WERI-Rb-1 (cell line): ENCODE results near the gene WBP1L.
"Not testable (repeated sequence)": the region's sequence is repeated elsewhere in the genome, so short reads cannot be mapped to it uniquely, and the experiment has no call there.

Experiments used
- DNase-seq: peaks from one replicate; pipeline ENCODE4 v3.0.0-alpha.2; 2020
- H3K27ac ChIP-seq: fragments of 250-450 bp; sonication (Bioruptor Pico); 2 replicates; pipeline ENCODE4 v1.5.1; 2020; ENCODE audit warnings: mild to moderate bottlenecking, moderate library complexity
- H3K27me3 ChIP-seq: fragments of 250-450 bp; sonication (Bioruptor Pico); 2 replicates; pipeline ENCODE4 v1.5.1; 2021; ENCODE audit warnings: mild to moderate bottlenecking, low read depth, moderate library complexity; ENCODE audit not compliant: insufficient read depth, severe bottlenecking
- H3K36me3 ChIP-seq: fragments of 250-450 bp; sonication (Bioruptor Pico); 2 replicates; pipeline ENCODE4 v1.5.1; 2020; ENCODE audit warnings: mild to moderate bottlenecking, moderate library complexity
- H3K4me3 ChIP-seq: 2 replicates; pipeline ENCODE4 v1.5.1; 2011; ENCODE audit warnings: low read depth, mild to moderate bottlenecking, control low read depth, low read length
- H3K9me3 ChIP-seq: fragments of 250-450 bp; sonication (Bioruptor Pico); 2 replicates; pipeline ENCODE4 v1.5.1; 2021; ENCODE audit warnings: mild to moderate bottlenecking, moderate library complexity; ENCODE audit not compliant: severe bottlenecking
- TF ChIP-seq, protein P1 (sequence below): IDR thresholded peaks from 2 replicates; pipeline ENCODE4 v1.5.1; 2011; ENCODE audit warnings: low read depth, mild to moderate bottlenecking, control low read depth, inconsistent platforms, low read length

The WBP1L gene

DNA sequence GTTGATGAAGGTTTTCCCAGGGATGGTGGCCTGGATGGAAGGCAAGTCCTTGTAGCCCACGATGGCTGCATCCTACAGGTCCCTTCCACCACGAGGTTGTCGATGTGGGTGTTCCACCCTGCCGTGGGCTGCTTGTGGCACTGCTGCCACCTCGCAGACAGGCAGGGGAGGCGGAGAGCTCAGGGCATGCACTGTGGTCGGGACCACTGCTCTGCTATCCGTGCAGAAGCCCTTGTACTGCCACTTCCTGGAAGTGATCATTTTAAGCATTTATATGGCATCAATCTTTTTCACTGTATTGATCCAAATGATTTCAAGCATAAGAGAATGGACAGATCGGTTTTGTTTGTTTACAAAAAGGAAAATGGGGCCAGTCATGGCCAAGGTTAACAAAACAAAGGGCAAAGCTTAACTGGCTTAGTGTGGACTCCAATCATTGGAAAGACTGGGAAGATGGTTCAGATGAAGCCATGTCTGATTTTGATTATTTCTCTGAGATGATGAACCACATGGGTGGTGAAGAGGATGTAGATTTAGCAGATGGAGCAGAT lies 101.7 kb downstream of the WBP1L start:
- H3K36me3 ChIP-seq: no peaks in the 10 kb centered on the region
- H3K9me3 ChIP-seq: peaks cover 4% of the 10 kb centered on the region
- DNase-seq: no peak
- H3K4me3 ChIP-seq: no peak overlapping the region
- no peaks in the 10 kb centered on the region for H3K27me3 ChIP-seq
- TF ChIP-seq, protein P1, sequence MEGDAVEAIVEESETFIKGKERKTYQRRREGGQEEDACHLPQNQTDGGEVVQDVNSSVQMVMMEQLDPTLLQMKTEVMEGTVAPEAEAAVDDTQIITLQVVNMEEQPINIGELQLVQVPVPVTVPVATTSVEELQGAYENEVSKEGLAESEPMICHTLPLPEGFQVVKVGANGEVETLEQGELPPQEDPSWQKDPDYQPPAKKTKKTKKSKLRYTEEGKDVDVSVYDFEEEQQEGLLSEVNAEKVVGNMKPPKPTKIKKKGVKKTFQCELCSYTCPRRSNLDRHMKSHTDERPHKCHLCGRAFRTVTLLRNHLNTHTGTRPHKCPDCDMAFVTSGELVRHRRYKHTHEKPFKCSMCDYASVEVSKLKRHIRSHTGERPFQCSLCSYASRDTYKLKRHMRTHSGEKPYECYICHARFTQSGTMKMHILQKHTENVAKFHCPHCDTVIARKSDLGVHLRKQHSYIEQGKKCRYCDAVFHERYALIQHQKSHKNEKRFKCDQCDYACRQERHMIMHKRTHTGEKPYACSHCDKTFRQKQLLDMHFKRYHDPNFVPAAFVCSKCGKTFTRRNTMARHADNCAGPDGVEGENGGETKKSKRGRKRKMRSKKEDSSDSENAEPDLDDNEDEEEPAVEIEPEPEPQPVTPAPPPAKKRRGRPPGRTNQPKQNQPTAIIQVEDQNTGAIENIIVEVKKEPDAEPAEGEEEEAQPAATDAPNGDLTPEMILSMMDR: no peak
- no peak overlapping the region for H3K27ac ChIP-seq

DNA sequence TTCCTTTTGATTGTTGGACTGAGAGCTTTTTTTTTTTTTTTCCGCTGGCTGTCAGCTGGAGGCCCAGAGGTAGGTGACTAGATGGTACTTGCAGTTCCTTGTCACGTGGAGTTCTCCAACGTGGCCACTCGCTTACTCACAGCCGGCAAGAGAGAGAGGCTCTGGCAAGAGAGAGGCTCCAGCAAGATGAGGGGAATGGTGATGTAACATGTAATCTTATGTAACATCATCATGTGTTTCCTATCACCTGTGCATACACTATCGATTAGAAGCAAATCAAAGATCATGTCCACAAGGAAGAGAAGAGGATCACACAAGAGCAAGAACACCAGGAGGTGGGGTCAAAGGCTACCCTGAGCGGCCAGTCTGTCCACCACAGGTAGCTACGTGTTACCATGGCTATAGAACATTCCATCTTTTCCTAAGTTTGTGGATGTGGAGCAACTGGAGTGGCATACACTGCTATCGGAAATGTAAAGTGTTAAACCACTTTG lies 106.3 kb downstream of the WBP1L start:
- H3K27me3 ChIP-seq: no peaks in the 10 kb centered on the region
- H3K27ac ChIP-seq: no peak overlapping the region
- no peak for DNase-seq
- H3K4me3 ChIP-seq: no peak overlapping the region
- no peaks in the 10 kb centered on the region for H3K36me3 ChIP-seq
- H3K9me3 ChIP-seq: no peaks in the 10 kb centered on the region
- TF ChIP-seq, protein P1: no peak

DNA sequence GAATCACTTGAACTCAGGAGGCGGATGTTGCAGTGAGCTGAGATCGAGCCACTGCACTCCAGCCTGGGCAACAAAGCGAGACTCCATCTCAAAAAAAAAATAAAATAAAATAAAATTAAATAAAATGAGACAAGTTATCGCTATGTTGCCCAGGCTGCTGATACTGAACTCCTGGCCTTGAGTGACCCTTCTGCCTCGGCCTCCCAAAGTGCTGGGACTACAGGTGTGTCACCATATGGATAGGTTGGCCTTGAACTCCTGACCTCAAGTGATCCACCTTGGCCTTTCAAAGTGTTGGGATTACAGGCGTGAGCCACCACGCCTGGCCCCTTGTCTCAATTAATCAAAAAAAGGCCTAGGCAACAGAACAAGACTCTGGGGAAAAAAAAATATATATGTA lies 109.5 kb downstream of the WBP1L start:
- not testable (repeated sequence) for H3K27me3 ChIP-seq, H3K36me3 ChIP-seq, H3K9me3 ChIP-seq, H3K27ac ChIP-seq, H3K4me3 ChIP-seq, DNase-seq

DNA sequence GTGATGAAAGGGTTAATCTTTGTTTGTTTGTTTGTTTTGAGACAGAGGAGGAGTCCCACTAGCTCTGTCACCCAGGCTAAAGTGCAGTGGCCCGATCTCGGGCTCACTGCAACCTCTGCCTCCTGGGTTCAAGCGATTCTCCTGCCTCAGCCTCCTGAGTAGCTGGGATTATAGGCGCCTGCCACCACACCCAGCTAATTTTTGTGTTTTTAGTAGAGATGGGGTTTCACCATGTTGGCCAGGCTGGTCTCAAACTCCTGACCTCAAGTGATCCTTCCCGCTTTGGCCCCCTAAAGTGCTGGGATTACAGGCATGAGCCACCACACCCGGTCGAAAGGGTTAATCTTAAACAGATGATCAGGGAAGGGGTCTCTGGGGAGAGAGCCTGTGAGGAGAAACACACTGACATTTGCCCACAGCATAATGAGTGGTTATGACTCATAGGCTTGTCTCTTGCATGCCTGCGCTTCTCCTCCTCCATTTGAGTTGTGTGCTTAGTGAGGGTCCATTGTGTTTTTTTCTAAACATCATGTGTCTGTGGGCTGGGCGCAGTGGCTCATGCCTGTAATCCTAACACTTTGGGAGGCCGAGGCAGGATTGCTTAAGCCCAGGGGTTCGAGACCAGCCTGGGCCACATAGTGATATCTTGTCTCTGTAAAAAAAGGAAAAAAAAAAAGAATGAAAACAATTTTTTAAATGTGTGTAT lies 112.1 kb downstream of the WBP1L start:
- not testable (repeated sequence) for H3K27me3 ChIP-seq, H3K9me3 ChIP-seq, H3K4me3 ChIP-seq, DNase-seq, H3K27ac ChIP-seq, H3K36me3 ChIP-seq

DNA sequence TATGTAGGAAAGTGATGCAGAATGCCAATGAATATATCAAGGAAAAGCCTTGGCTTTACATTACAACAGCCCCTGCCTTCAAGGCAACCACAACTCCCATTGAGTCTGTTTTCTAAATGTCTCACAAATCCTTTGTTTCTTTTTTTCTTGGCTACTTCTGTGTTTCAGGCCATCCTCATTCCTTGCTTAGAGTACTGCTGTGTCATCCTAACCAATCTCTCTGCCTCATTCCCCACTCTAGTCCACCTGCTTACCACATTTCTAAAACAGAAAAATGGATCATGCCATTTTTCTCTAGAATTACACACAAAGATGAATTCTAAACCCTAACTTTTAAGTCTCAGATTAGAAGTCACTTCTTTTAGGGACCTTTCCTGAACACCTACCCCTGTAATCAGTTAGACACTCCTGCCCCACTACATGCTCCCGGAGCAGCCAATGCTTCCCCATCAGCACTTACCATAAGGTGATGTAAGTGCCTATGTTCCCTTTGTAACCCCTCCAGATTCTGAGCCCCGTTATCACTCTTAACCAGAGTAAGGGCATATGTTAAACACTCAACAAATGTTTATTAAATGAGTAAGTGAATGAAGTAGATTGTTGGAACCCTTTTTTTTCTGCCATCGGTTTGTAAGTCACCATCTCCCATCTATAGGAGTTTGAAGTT lies 113.1 kb downstream of the WBP1L start:
- peaks cover 5% of the 10 kb centered on the region; the same call in 1 of the 2 replicates for H3K36me3 ChIP-seq
- H3K27me3 ChIP-seq: no peaks in the 10 kb centered on the region
- no peak overlapping the region for H3K4me3 ChIP-seq
- no peak overlapping the region for H3K27ac ChIP-seq
- TF ChIP-seq, protein P1: no peak
- H3K9me3 ChIP-seq: no peaks in the 10 kb centered on the region
- no peak for DNase-seq

DNA sequence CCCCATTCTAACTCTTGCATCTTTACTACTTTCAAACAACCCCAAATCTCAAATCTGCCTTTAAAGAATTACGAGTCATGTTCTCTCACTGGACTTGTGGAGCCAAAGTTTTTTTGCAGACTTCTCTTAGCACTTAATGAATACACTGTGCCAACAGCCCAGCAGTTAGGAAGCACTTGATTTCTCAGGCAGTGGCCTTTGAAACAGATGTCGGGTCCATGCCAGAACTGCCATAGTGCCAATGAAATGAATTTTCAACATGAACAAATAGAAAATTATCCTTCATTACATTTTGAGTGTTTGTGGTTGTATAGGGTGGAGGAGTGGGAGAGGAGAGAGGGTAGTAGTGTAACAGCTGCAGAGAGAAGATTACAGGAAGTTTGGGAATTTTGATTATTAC lies 116.2 kb downstream of the WBP1L start:
- DNase-seq: no peak
- H3K36me3 ChIP-seq: peaks cover 5% of the 10 kb centered on the region; the same call in 1 of the 2 replicates
- H3K4me3 ChIP-seq: no peak overlapping the region
- TF ChIP-seq, protein P1: no peak
- H3K27ac ChIP-seq: no peak overlapping the region
- no peaks in the 10 kb centered on the region for H3K9me3 ChIP-seq
- H3K27me3 ChIP-seq: no peaks in the 10 kb centered on the region
